ENCODE measurements around the gene CD247.

- TF ChIP-seq POLR2A (IDR thresholded peaks at IDR 0.05) = no peak
- TF ChIP-seq POLR2AphosphoS5 (IDR thresholded peaks at IDR 0.05) = no peak
These were observed 97.8 kb downstream of the CD247 start for GRCh38 chr1:167420510-167420909.

Measured in transverse colon (tissue), 3 donors.